Urinary bladder (tissue), 4 donors: Measurements from ENCODE around the gene RAB42. TPM values are rescaled to one million over a fixed set of nuclear protein-coding genes. Genes with fewer than 3 reads are reported as not detected.

Experiments used
- DNase-seq: peaks from one replicate; pipeline ENCODE4 v3.0.0-alpha.2; 2015; ENCODE audit errors: extremely low spot score
- H3K27ac ChIP-seq: one replicate; pipeline ENCODE4 v1.5.1; 2013; ENCODE audit warnings: low read depth, mild to moderate bottlenecking, moderate library complexity
- H3K36me3 ChIP-seq: one replicate; pipeline ENCODE4 v1.6.1; 2013; ENCODE audit warnings: mild to moderate bottlenecking, moderate library complexity; ENCODE audit not compliant: insufficient read depth
- H3K4me1 ChIP-seq: one replicate; pipeline ENCODE4 v1.6.1; 2013; ENCODE audit warnings: mild to moderate bottlenecking, moderate library complexity; ENCODE audit not compliant: insufficient read depth
- H3K4me3 ChIP-seq: one replicate; pipeline ENCODE4 v1.5.1; 2013; ENCODE audit warnings: low read depth, low read length
- WGBS: extraction: QIAGEN DNeasy Blood & Tissue Kit; methylation state at CpG from one replicate; pipeline ENCODE4 v1.1.7; 2013; 5-methylcytosine and 5-hydroxymethylcytosine counted together
- polyA plus RNA-seq: library from polyadenylated mRNA; stranded (reverse); fragments of 200-250 nt; gene quantifications from one replicate; pipeline ENCODE4 v1.2.3, GENCODE V29; 2013
- small RNA-seq: library from RNA; depleted of rRNA; stranded (forward); fragments of <200 nt; gene quantifications from one replicate; pipeline ENCODE3, GENCODE V24; 2014
- total RNA-seq: library from RNA; depleted of rRNA; stranded (reverse); fragments of >200 nt; gene quantifications from one replicate; pipeline ENCODE4 v1.2.3, GENCODE V29; 2014
- donor health status: healthy with polysubstance abuse.
- donor health status: healthy.

The RAB42 gene
- total and polyA plus RNA-seq, 2 donors: 2.5 to 6.1 TPM

DNA sequence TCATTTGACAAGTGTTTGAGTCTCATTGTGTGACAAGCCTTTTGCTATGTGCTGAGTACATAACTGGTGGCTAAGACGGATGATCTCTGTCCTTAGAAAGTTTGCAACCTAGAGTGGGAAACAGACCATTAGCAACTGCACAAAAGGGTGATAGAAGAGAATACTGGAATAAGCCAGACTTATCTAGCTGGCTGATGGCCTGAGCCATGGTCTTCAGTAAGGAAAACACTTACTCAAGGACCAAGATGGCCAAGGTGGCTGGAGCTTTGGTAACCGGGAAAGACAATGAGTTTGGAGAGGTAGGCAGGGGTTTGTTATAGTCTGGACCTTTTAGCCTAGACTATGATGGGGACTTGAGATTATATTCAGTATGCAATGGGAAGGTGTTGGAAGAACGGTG is 52.4 kb downstream of the RAB42 start:
- no peak for DNase-seq
- no peaks in the 10 kb centered on the region for H3K4me1 ChIP-seq
- H3K4me3 ChIP-seq: no peak overlapping the region
- H3K27ac ChIP-seq: no peak overlapping the region
- 78% methylated on average over 3 of the region's 3 CpGs for WGBS
- no peaks in the 10 kb centered on the region for H3K36me3 ChIP-seq

Small RNA genes within 50 kb of the gene (small RNA-seq; reads per million reads assigned to genes)
- gene SNORA16A (not detected), gene SNORA44 (not detected), gene SNORA61 (not detected), gene SNORD99 (6,521 reads per million, percentile 100 among the genes with 10 or more reads in this experiment)

Other genes with a start within 250 kb of the RAB42 start
- gene PHACTR4, start 222.5 kb upstream of the RAB42 start, total RNA-seq: 20.2 TPM
- 20.2 TPM for gene PHACTR4, start 222.5 kb upstream of the RAB42 start, polyA plus RNA-seq
- 17.2 TPM for gene RCC1, start 86.2 kb upstream of the RAB42 start, total RNA-seq
- 20.4 TPM for gene RCC1, start 86.2 kb upstream of the RAB42 start, polyA plus RNA-seq
- gene TRNAU1AP, start 39.2 kb upstream of the RAB42 start, total RNA-seq: 35.7 TPM
- gene TRNAU1AP, start 39.2 kb upstream of the RAB42 start, polyA plus RNA-seq: 21.8 TPM
- 25.6 TPM for gene TAF12, start 50.8 kb downstream of the RAB42 start, total RNA-seq
- 23.8 TPM for gene TAF12, start 50.8 kb downstream of the RAB42 start, polyA plus RNA-seq
- gene RNU11, start 56.3 kb downstream of the RAB42 start, total RNA-seq: not detected
- not detected for gene RNU11, start 56.3 kb downstream of the RAB42 start, polyA plus RNA-seq
- gene GMEB1, start 76.5 kb downstream of the RAB42 start, total RNA-seq: 8.7 TPM
- gene GMEB1, start 76.5 kb downstream of the RAB42 start, polyA plus RNA-seq: 7.4 TPM
- 54.9 TPM for gene YTHDF2, start 144.7 kb downstream of the RAB42 start, total RNA-seq
- 33.6 TPM for gene YTHDF2, start 144.7 kb downstream of the RAB42 start, polyA plus RNA-seq
- 0.05 TPM for gene OPRD1, start 219.9 kb downstream of the RAB42 start, total RNA-seq
- gene OPRD1, start 219.9 kb downstream of the RAB42 start, polyA plus RNA-seq: not detected